Tibial nerve (tissue), 4 donors: ENCODE measurements around the gene DCDC1. TPM values are rescaled to one million over a fixed set of nuclear protein-coding genes. Genes with fewer than 3 reads are reported as not detected.

Experiments used
- DNase-seq, 2 donors: peaks; one replicate each; pipeline ENCODE4 v3.0.0-alpha.2; 2019; ENCODE audit warnings: low spot score in 2 of 2
- H3K27ac ChIP-seq, 4 donors: fragments of 200-600 bp; sonication (generic) in 3 of 4; one replicate each; pipeline ENCODE4 v1.5.1; 2017 to 2019; ENCODE audit warnings: mild to moderate bottlenecking in 1 of 4
- H3K27me3 ChIP-seq, 2 donors: fragments of 200-600 bp; sonication (generic) in 1 of 2; one replicate each; pipeline versions ENCODE4 v1.5.1 to v1.6.0; 2017 to 2019
- H3K36me3 ChIP-seq, 3 donors: fragments of 200-600 bp; sonication (generic); one replicate each; pipeline ENCODE4 v1.5.1; 2018 to 2019
- H3K4me1 ChIP-seq, 4 donors: fragments of 200-600 bp; sonication (generic) in 3 of 4; one replicate each; pipeline ENCODE4 v1.5.1; 2017 to 2019
- H3K4me3 ChIP-seq, 4 donors: fragments of 200-600 bp; sonication (generic) in 3 of 4; one replicate each; pipeline ENCODE4 v1.5.1; 2017 to 2019; ENCODE audit warnings: mild to moderate bottlenecking in 1 of 4, moderate library complexity in 1 of 4
- H3K9me3 ChIP-seq, 4 donors: fragments of 200-600 bp; sonication (generic) in 3 of 4; one replicate each; pipeline ENCODE4 v1.5.1; 2017 to 2019
- EP300 ChIP-seq, 2 donors: sonication (generic); formaldehyde crosslinking; IDR thresholded peaks; one replicate each; pipeline ENCODE4 v1.6.1; 2017; ENCODE audit warnings: antibody characterized with exemption in 2 of 2, mild to moderate bottlenecking in 1 of 2
- POLR2A ChIP-seq, 2 donors: fragments of 450-650 bp; IDR thresholded peaks; one replicate each; pipeline ENCODE4 v1.6.1; 2017; ENCODE audit warnings: antibody characterized with exemption in 2 of 2, mild to moderate bottlenecking in 2 of 2, moderate library complexity in 2 of 2
- WGBS, 2 donors: methylation state at CpG; one replicate each; pipeline ENCODE4 v1.1.5; 2018; 5-methylcytosine and 5-hydroxymethylcytosine counted together
- total RNA-seq, 4 donors: library from RNA; depleted of rRNA; stranded (reverse); fragments of >200 nt; gene quantifications; one replicate each; pipeline ENCODE4 v1.1.0, GENCODE V29; 2016
- TF ChIP-seq, protein P1 (sequence below), 5 experiments: fragments of 200-600 bp in 3 of 5; fragments of 450-650 bp in 2 of 5; sonication (generic) in 3 of 5; IDR thresholded peaks; one replicate each; pipeline ENCODE4 v1.5.1; 2016 to 2019; ENCODE audit warnings: antibody characterized with exemption in 5 of 5, mild to moderate bottlenecking in 3 of 5, moderate library complexity in 2 of 5

The DCDC1 gene
- total RNA-seq, 4 donors from 2014 or later: 1.1 to 6.1 (median 1.9) TPM

GRCh38 chr11:30860146-30860545, 509.4 kb downstream of the DCDC1 start:
- no peak overlapping the region for H3K4me3 ChIP-seq
- TF ChIP-seq POLR2A (IDR thresholded peaks at IDR 0.05): no peak
- TF ChIP-seq, protein P1, sequence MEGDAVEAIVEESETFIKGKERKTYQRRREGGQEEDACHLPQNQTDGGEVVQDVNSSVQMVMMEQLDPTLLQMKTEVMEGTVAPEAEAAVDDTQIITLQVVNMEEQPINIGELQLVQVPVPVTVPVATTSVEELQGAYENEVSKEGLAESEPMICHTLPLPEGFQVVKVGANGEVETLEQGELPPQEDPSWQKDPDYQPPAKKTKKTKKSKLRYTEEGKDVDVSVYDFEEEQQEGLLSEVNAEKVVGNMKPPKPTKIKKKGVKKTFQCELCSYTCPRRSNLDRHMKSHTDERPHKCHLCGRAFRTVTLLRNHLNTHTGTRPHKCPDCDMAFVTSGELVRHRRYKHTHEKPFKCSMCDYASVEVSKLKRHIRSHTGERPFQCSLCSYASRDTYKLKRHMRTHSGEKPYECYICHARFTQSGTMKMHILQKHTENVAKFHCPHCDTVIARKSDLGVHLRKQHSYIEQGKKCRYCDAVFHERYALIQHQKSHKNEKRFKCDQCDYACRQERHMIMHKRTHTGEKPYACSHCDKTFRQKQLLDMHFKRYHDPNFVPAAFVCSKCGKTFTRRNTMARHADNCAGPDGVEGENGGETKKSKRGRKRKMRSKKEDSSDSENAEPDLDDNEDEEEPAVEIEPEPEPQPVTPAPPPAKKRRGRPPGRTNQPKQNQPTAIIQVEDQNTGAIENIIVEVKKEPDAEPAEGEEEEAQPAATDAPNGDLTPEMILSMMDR (IDR thresholded peaks at IDR 0.05): no peak
- no peak for TF ChIP-seq EP300 (IDR thresholded peaks at IDR 0.05)
- 57% methylated on average over 2 of the region's 2 CpGs for WGBS, 2 donors
- no peak for DNase-seq
- H3K27me3 ChIP-seq: no peaks in the 10 kb centered on the region
- H3K9me3 ChIP-seq: no peaks in the 10 kb centered on the region
- H3K27ac ChIP-seq: no peak overlapping the region
- H3K4me1 ChIP-seq: peaks cover 0 to 12% (median 0%) of the 10 kb centered on the region in 4 donors
- no peaks in the 10 kb centered on the region for H3K36me3 ChIP-seq

GRCh38 chr11:30859669-30860068, 509.9 kb downstream of the DCDC1 start:
- no peak for DNase-seq
- TF ChIP-seq POLR2A (IDR thresholded peaks at IDR 0.05) (no peak), EP300 (IDR thresholded peaks at IDR 0.05) (no peak)
- TF ChIP-seq, protein P1 (IDR thresholded peaks at IDR 0.05): no peak
- Histone ChIP-seq H3K36me3 (no peaks in the 10 kb centered on the region), H3K27me3 (no peaks in the 10 kb centered on the region), H3K4me3 (no peak overlapping the region), H3K4me1 (peaks cover 0 to 14% (median 0%) of the 10 kb centered on the region in 4 donors), H3K27ac (no peak overlapping the region), H3K9me3 (no peaks in the 10 kb centered on the region)
- WGBS, 2 donors: 42 to 49% methylated on average over 3 of the region's 3 CpGs

- 49 to 51% methylated on average over 5 of the region's 5 CpGs for WGBS, 2 donors
- TF ChIP-seq, protein P1 (IDR thresholded peaks at IDR 0.05): peak in 3 of 5 experiments; percentile 49 to 59 (median 53)
- no peak for TF ChIP-seq POLR2A (IDR thresholded peaks at IDR 0.05)
- peaks cover 0 to 14% (median 0%) of the 10 kb centered on the region in 4 donors for H3K4me1 ChIP-seq
- H3K4me3 ChIP-seq: no peak overlapping the region
- DNase-seq: no peak
- no peaks in the 10 kb centered on the region for H3K36me3 ChIP-seq
- H3K27ac ChIP-seq: no peak overlapping the region
- no peaks in the 10 kb centered on the region for H3K9me3 ChIP-seq
- no peaks in the 10 kb centered on the region for H3K27me3 ChIP-seq
These were observed 514.0 kb downstream of the DCDC1 start for GRCh38 chr11:30855383-30856006.

- TF ChIP-seq, protein P1 (IDR thresholded peaks at IDR 0.05): no peak
- no peak for DNase-seq
- no peaks in the 10 kb centered on the region for H3K9me3 ChIP-seq
These were observed 516.1 kb downstream of the DCDC1 start for GRCh38 chr11:30853439-30853838.

GRCh38 chr11:30852645-30853044, 516.9 kb downstream of the DCDC1 start:
- H3K9me3 ChIP-seq: peaks cover 0 to under 1% (median 0%) of the 10 kb centered on the region in 4 donors
- no peaks in the 10 kb centered on the region for H3K27me3 ChIP-seq
- H3K27ac ChIP-seq: no peak overlapping the region
- TF ChIP-seq POLR2A (IDR thresholded peaks at IDR 0.05): no peak
- TF ChIP-seq EP300 (IDR thresholded peaks at IDR 0.05): no peak
- TF ChIP-seq, protein P1 (IDR thresholded peaks at IDR 0.05): no peak
- H3K4me3 ChIP-seq: no peak overlapping the region
- no peak for DNase-seq
- WGBS, 2 donors: 86 to 96% methylated on average over 4 of the region's 4 CpGs
- H3K36me3 ChIP-seq: no peaks in the 10 kb centered on the region
- H3K4me1 ChIP-seq: peaks cover 0 to 4% (median 0%) of the 10 kb centered on the region in 4 donors

More at GRCh38 chr11:30853439-30853838, 516.1 kb downstream of the DCDC1 start:
- Histone ChIP-seq H3K36me3 (no peaks in the 10 kb centered on the region), H3K4me3 (no peak overlapping the region), H3K27ac (no peak overlapping the region), H3K27me3 (no peaks in the 10 kb centered on the region), H3K4me1 (peaks cover 0 to 4% (median 0%) of the 10 kb centered on the region in 4 donors)
